Measurements from ENCODE around the gene B3GAT2. TPM values are rescaled to one million over a fixed set of nuclear protein-coding genes. Genes with fewer than 3 reads are reported as not detected.

B3GAT2 gene
- total RNA-seq (1.5 TPM), polyA plus RNA-seq (0.25 TPM)

GRCh38 chr6:70956451-70957283 lies at the start of gene B3GAT2:
TSS of gene B3GAT2 (minus strand) at chr6:70957060. CDS start at chr6:70956429, 631 bp downstream.
- Histone ChIP-seq H3K4me3 (ENCODE audit: low read depth, low read length) (peak within 1 kb of the TSS; percentile 49), H3K36me3 (ENCODE audit: insufficient read depth) (no peaks in the 10 kb centered on the region), H3K27ac (ENCODE audit: low read depth) (no peak within 1 kb of the TSS), H3K4me1 (ENCODE audit: insufficient read depth) (no peaks in the 10 kb centered on the region)
- WGBS = under 1% methylated on average over 83 of the region's 83 CpGs
- DNase-seq (ENCODE audit: extremely low spot score) = peak; percentile 15

GRCh38 chr6:70998148-70998547 lies 41.3 kb upstream of the B3GAT2 start:
- no peaks in the 10 kb centered on the region for H3K4me1 ChIP-seq (ENCODE audit: insufficient read depth)
- no peak overlapping the region for H3K4me3 ChIP-seq (ENCODE audit: low read depth, low read length)
- no peaks in the 10 kb centered on the region for H3K36me3 ChIP-seq (ENCODE audit: insufficient read depth)
- DNase-seq (ENCODE audit: extremely low spot score) = no peak
- H3K27ac ChIP-seq (ENCODE audit: low read depth) = no peak overlapping the region
- WGBS = 34% methylated on average over 4 of the region's 4 CpGs

- 77% methylated on average over 3 of the region's 3 CpGs for WGBS
These were observed 40.5 kb upstream of the B3GAT2 start for GRCh38 chr6:70997379-70997778.

GRCh38 chr6:70996106-70996505 lies 39.2 kb upstream of the B3GAT2 start:
- Histone ChIP-seq H3K36me3 (ENCODE audit: insufficient read depth) (no peaks in the 10 kb centered on the region), H3K4me1 (ENCODE audit: insufficient read depth) (no peaks in the 10 kb centered on the region), H3K4me3 (ENCODE audit: low read depth, low read length) (no peak overlapping the region), H3K27ac (ENCODE audit: low read depth) (no peak overlapping the region)
- 67% methylated on average over 1 of the region's 1 CpG for WGBS
- DNase-seq (ENCODE audit: extremely low spot score) = no peak

More at GRCh38 chr6:70997379-70997778, 40.5 kb upstream of the B3GAT2 start:
- H3K27ac ChIP-seq (ENCODE audit: low read depth) = no peak overlapping the region
- H3K4me1 ChIP-seq (ENCODE audit: insufficient read depth) = no peaks in the 10 kb centered on the region
- no peak overlapping the region for H3K4me3 ChIP-seq (ENCODE audit: low read depth, low read length)
- no peaks in the 10 kb centered on the region for H3K36me3 ChIP-seq (ENCODE audit: insufficient read depth)
- no peak for DNase-seq (ENCODE audit: extremely low spot score)

GRCh38 chr6:70995411-70995810 lies 38.6 kb upstream of the B3GAT2 start:
- no peak overlapping the region for H3K4me3 ChIP-seq (ENCODE audit: low read depth, low read length)
- no peak overlapping the region for H3K27ac ChIP-seq (ENCODE audit: low read depth)
- no peaks in the 10 kb centered on the region for H3K4me1 ChIP-seq (ENCODE audit: insufficient read depth)
- no peak for DNase-seq (ENCODE audit: extremely low spot score)
- H3K36me3 ChIP-seq (ENCODE audit: insufficient read depth) = no peaks in the 10 kb centered on the region

- H3K27ac ChIP-seq (ENCODE audit: low read depth) = no peak overlapping the region
- H3K4me1 ChIP-seq (ENCODE audit: insufficient read depth) = no peaks in the 10 kb centered on the region
- H3K36me3 ChIP-seq (ENCODE audit: insufficient read depth) = no peaks in the 10 kb centered on the region
- no peak overlapping the region for H3K4me3 ChIP-seq (ENCODE audit: low read depth, low read length)
- WGBS = 90% methylated on average over 2 of the region's 2 CpGs
- no peak for DNase-seq (ENCODE audit: extremely low spot score)
These were observed 34.4 kb upstream of the B3GAT2 start for GRCh38 chr6:70991253-70991652.

GRCh38 chr6:70985156-70985555 lies 28.3 kb upstream of the B3GAT2 start:
- no peaks in the 10 kb centered on the region for H3K4me1 ChIP-seq (ENCODE audit: insufficient read depth)
- 68% methylated on average over 4 of the region's 4 CpGs for WGBS
- no peak overlapping the region for H3K27ac ChIP-seq (ENCODE audit: low read depth)
- DNase-seq (ENCODE audit: extremely low spot score) = no peak
- H3K36me3 ChIP-seq (ENCODE audit: insufficient read depth) = no peaks in the 10 kb centered on the region
- H3K4me3 ChIP-seq (ENCODE audit: low read depth, low read length) = no peak overlapping the region

GRCh38 chr6:70982747-70983146 lies 25.9 kb upstream of the B3GAT2 start:
- Histone ChIP-seq H3K4me1 (ENCODE audit: insufficient read depth) (no peaks in the 10 kb centered on the region), H3K36me3 (ENCODE audit: insufficient read depth) (no peaks in the 10 kb centered on the region), H3K4me3 (ENCODE audit: low read depth, low read length) (no peak overlapping the region), H3K27ac (ENCODE audit: low read depth) (no peak overlapping the region)
- WGBS = 87% methylated on average over 3 of the region's 3 CpGs
- DNase-seq (ENCODE audit: extremely low spot score) = no peak

- Histone ChIP-seq H3K36me3 (ENCODE audit: insufficient read depth) (no peaks in the 10 kb centered on the region), H3K4me1 (ENCODE audit: insufficient read depth) (no peaks in the 10 kb centered on the region), H3K4me3 (ENCODE audit: low read depth, low read length) (no peak overlapping the region), H3K27ac (ENCODE audit: low read depth) (no peak overlapping the region)
- DNase-seq (ENCODE audit: extremely low spot score) = peak; percentile 13
- 25% methylated on average over 4 of the region's 4 CpGs for WGBS
These were observed 23.9 kb upstream of the B3GAT2 start for GRCh38 chr6:70980727-70981126.

- Histone ChIP-seq H3K27ac (ENCODE audit: low read depth) (no peak overlapping the region), H3K4me3 (ENCODE audit: low read depth, low read length) (no peak overlapping the region), H3K4me1 (ENCODE audit: insufficient read depth) (no peaks in the 10 kb centered on the region), H3K36me3 (ENCODE audit: insufficient read depth) (no peaks in the 10 kb centered on the region)
- DNase-seq (ENCODE audit: extremely low spot score) = no peak
- WGBS = 96% methylated on average over 3 of the region's 3 CpGs
These were observed 16.7 kb upstream of the B3GAT2 start for GRCh38 chr6:70973604-70974003.

GRCh38 chr6:70967049-70967448 lies 10.2 kb upstream of the B3GAT2 start:
- Histone ChIP-seq H3K4me1 (ENCODE audit: insufficient read depth) (no peaks in the 10 kb centered on the region), H3K4me3 (ENCODE audit: low read depth, low read length) (no peak overlapping the region), H3K27ac (ENCODE audit: low read depth) (no peak overlapping the region), H3K36me3 (ENCODE audit: insufficient read depth) (no peaks in the 10 kb centered on the region)
- DNase-seq (ENCODE audit: extremely low spot score) = no peak
- 93% methylated on average over 3 of the region's 3 CpGs for WGBS

GRCh38 chr6:70957284-70957617 lies 391 bp upstream of the B3GAT2 start:
- 7% methylated on average over 19 of the region's 19 CpGs for WGBS
- no peak for DNase-seq (ENCODE audit: extremely low spot score)
- Histone ChIP-seq H3K4me1 (ENCODE audit: insufficient read depth) (no peaks in the 10 kb centered on the region), H3K36me3 (ENCODE audit: insufficient read depth) (no peaks in the 10 kb centered on the region), H3K4me3 (ENCODE audit: low read depth, low read length) (peak overlapping the region; percentile 49), H3K27ac (ENCODE audit: low read depth) (no peak overlapping the region)

GRCh38 chr6:70956191-70956450 lies 739 bp downstream of the B3GAT2 start:
- under 1% methylated on average over 27 of the region's 27 CpGs for WGBS
- H3K4me1 ChIP-seq (ENCODE audit: insufficient read depth) = no peaks in the 10 kb centered on the region
- H3K27ac ChIP-seq (ENCODE audit: low read depth) = no peak overlapping the region
- peak overlapping the region; percentile 49 for H3K4me3 ChIP-seq (ENCODE audit: low read depth, low read length)
- DNase-seq (ENCODE audit: extremely low spot score) = no peak
- H3K36me3 ChIP-seq (ENCODE audit: insufficient read depth) = no peaks in the 10 kb centered on the region

- Histone ChIP-seq H3K4me3 (ENCODE audit: low read depth, low read length) (peak overlapping the region; percentile 49), H3K27ac (ENCODE audit: low read depth) (no peak overlapping the region), H3K36me3 (ENCODE audit: insufficient read depth) (no peaks in the 10 kb centered on the region), H3K4me1 (ENCODE audit: insufficient read depth) (no peaks in the 10 kb centered on the region)
- WGBS = under 1% methylated on average over 65 of the region's 65 CpGs
- DNase-seq (ENCODE audit: extremely low spot score) = peak; percentile 20
These were observed 1.2 kb downstream of the B3GAT2 start for GRCh38 chr6:70955441-70956190.

Data from urinary bladder (tissue), 4 donors.